Thymus (tissue), 11 donors: Measurements from ENCODE around the gene SPNS3. TPM values are rescaled to one million over a fixed set of nuclear protein-coding genes. Genes with fewer than 3 reads are reported as not detected.

ENCODE experiments used
- DNase-seq, 9 donors: peaks; one replicate each; pipeline ENCODE4 v3.0.0-alpha.2; 2013; ENCODE audit warnings: low spot score in 9 of 9, low read depth in 6 of 9, missing footprints in 1 of 9
- H3K27ac ChIP-seq, 2 donors: one replicate each; pipeline ENCODE4 v1.5.1; 2013; ENCODE audit warnings: control low read depth in 1 of 2, low read depth in 1 of 2, low read length in 1 of 2, mild to moderate bottlenecking in 1 of 2, moderate library complexity in 1 of 2
- H3K27me3 ChIP-seq, 2 donors: one replicate each; pipeline ENCODE4 v1.5.1; 2013; ENCODE audit warnings: low read length in 1 of 2; ENCODE audit not compliant: control insufficient read depth in 2 of 2, insufficient read depth in 1 of 2
- H3K36me3 ChIP-seq, 2 donors: one replicate each; pipeline ENCODE4 v1.5.1; 2013; ENCODE audit warnings: low read length in 1 of 2, mild to moderate bottlenecking in 1 of 2, moderate library complexity in 1 of 2; ENCODE audit not compliant: control insufficient read depth in 2 of 2, insufficient read depth in 2 of 2
- H3K4me1 ChIP-seq, 2 donors: one replicate each; pipeline ENCODE4 v1.5.1; 2013; ENCODE audit warnings: low read length in 2 of 2; ENCODE audit not compliant: control insufficient read depth in 2 of 2, insufficient read depth in 2 of 2
- H3K4me3 ChIP-seq, 2 donors: one replicate each; pipeline ENCODE4 v1.5.1; 2013; ENCODE audit warnings: low read length in 2 of 2, control low read depth in 1 of 2, mild to moderate bottlenecking in 1 of 2
- H3K9me3 ChIP-seq, 2 donors: one replicate each; pipeline ENCODE4 v1.5.1; 2013; ENCODE audit warnings: low read length in 1 of 2, mild to moderate bottlenecking in 1 of 2; ENCODE audit not compliant: control insufficient read depth in 2 of 2, insufficient read depth in 1 of 2
- WGBS: extraction: QIAGEN DNeasy Blood & Tissue Kit; methylation state at CpG from one replicate; pipeline ENCODE4 v1.1.7; 2013; 5-methylcytosine and 5-hydroxymethylcytosine counted together
- polyA plus RNA-seq: library from polyadenylated mRNA; stranded (reverse); fragments of 200-250 nt; gene quantifications from one replicate; pipeline ENCODE4 v1.2.3, GENCODE V29; 2013
- total RNA-seq: library from RNA; stranded (reverse); fragments of 120-200 nt; gene quantifications from one replicate; pipeline ENCODE4 v1.2.4, GENCODE V29; 2013
- donor health status: healthy.

SPNS3 gene
- total and polyA plus RNA-seq, 2 donors = 9.1 to 11.5 TPM

DNA sequence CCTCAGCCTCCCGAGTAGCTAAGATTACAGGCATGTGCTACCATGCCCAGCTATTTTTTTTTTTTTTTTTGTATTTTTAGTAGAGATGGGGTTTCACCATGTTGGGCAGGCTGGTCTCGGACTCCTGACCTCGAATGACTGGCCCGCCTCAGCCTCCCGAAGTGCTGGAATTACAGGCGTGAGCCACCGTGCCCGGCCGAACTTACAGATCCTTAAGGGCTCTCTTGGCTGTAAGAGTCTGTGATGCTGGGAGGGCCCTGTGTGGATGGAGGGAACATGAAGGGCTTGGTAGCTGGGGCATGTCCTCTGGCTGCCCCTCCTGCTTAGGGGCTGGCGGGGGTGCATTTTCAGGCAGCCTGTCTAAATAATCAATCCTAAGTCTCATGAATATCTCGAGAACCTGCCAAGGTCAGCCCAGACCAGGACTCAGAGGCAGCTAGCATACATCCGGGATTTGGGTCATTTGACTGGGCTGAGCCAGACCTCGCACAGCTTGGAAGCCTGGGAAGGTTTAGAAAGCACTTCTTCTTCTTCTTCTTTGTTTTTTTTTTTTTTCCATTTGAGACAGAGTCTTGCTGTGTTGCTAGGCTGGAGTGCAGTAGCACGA, 17.1 kb downstream of the SPNS3 start:
- Histone ChIP-seq H3K9me3 (no peaks in the 10 kb centered on the region), H3K36me3 (no peaks in the 10 kb centered on the region), H3K27ac (no peak overlapping the region), H3K27me3 (no peaks in the 10 kb centered on the region), H3K4me1 (no peaks in the 10 kb centered on the region), H3K4me3 (no peak overlapping the region)
- no peak for DNase-seq
- WGBS = 95% methylated on average over 14 of the region's 14 CpGs

DNA sequence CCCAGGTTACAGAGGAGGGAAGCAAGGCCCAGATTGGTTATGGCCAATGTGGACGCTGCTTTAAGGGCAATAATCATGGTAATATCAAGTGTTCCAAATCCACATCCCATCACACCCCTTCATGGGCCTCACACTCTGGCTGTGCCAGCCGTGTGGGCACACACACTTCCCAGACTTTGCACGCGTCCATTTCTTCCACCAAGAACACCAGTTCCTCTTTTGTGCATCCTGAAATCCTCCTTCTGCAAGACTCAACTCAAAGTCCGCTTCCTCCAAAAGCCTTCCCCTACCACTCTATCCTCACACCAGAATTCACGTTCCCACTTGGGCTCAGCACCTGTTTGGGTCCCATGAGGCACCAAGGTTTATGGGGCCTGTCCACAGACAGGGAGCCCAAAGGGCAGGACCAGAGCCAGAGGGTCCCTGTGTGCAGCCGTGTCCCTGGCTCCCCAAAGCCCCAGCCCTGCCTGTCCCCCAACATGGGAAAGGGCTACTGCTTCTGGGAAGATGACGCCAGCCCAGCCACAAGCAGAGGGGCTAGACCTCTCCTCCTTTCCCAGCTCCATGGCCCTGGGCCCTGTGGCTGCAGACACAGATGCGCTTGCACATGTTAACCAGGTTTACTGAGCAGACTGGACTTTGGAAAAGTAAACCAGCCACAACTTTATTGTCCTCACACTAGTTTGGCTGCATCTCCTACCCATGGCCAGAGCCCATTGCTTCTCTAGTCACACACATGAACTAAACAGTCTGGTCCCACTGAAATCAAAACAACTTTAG, 20.3 kb downstream of the SPNS3 start:
- Histone ChIP-seq H3K36me3 (no peaks in the 10 kb centered on the region), H3K9me3 (peaks cover 0 to 1% of the 10 kb centered on the region in 2 donors), H3K4me3 (no peak overlapping the region), H3K27ac (no peak overlapping the region), H3K27me3 (no peaks in the 10 kb centered on the region), H3K4me1 (no peaks in the 10 kb centered on the region)
- DNase-seq = no peak
- WGBS = 97% methylated on average over 9 of the region's 9 CpGs

DNA sequence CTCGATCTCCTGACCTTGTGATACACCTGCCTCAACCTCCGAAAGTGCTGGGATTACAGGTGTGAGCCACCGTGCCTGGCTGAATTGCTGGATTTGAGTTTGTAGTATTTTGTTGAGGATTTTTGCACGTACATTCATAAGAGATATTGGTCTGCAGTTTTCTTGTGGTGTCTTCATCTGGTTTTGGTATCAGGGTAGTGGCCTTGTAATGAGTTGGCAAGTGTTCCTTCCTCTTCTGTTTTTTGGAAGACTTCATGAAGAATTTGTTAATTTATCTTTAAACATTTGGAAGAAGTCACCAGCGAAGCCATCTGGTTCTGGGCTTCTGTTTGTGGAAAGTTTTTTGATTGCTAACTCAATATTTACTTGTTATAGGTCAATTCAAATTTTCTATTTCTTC, 26.9 kb downstream of the SPNS3 start:
- 90% methylated on average over 5 of the region's 5 CpGs for whole genome bisulfite sequencing
- H3K27me3 ChIP-seq = no peaks in the 10 kb centered on the region
- no peaks in the 10 kb centered on the region for H3K4me1 ChIP-seq
- no peak overlapping the region for H3K4me3 ChIP-seq
- DNase-seq = no peak
- no peak overlapping the region for H3K27ac ChIP-seq
- H3K36me3 ChIP-seq = no peaks in the 10 kb centered on the region
- peaks cover 3 to 8% of the 10 kb centered on the region in 2 donors for H3K9me3 ChIP-seq

DNA sequence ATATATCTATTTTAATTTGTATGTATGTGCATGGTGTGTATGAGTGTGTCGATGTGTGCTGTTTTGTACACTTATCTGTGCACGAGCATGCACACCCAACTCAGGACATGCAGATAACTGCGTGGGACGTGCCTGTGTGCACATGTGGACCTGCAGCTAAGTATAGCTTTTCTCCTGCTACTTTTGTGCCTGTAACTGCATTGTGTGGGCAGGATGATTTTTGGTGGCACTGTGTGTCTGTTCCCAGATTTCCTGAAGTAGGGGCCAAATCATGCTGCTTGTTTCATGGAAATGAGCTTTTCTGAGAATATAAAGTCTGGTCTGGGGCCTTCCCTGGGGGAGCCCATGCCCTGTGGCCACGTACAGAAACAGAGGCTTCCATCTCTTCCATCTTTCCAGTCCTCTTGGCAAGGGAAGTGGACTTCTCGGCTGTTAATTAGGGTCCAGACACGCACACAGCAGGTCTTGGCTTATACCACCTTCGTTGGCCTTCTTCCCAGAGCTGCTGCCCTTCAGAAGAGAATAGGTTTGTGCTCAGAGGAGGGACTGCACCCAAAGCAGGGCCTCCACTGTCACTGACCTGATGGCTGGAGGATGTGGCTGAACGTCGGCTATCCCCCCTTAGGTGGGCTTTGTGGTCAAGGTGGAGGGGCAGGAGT, 30.2 kb downstream of the SPNS3 start:
- no peak overlapping the region for H3K27ac ChIP-seq
- H3K4me3 ChIP-seq = no peak overlapping the region
- H3K36me3 ChIP-seq = no peaks in the 10 kb centered on the region
- no peaks in the 10 kb centered on the region for H3K27me3 ChIP-seq
- H3K9me3 ChIP-seq = peaks cover 3 to 7% of the 10 kb centered on the region in 2 donors
- WGBS = 87% methylated on average over 10 of the region's 10 CpGs
- DNase-seq = no peak
- H3K4me1 ChIP-seq = no peaks in the 10 kb centered on the region

DNA sequence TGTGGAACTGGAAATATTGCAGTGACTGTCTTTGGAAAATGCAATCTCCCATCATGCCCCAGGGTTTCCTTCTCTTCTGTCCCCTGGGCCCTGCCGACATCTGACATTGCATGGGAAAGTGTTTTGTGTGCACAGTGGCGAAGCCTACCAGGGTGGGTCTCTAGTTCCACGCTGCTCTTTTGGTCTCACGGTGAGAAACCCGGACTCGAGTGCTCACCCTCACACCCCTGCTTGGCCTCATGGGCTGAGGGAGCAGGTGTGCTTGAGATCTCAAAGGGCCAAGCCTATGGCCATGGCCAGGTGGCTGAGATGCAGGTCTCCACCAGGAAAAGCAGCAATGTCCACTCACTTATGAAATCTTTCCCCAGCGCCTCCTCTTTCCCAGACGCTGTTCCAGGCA, 32.0 kb downstream of the SPNS3 start:
- H3K36me3 ChIP-seq = no peaks in the 10 kb centered on the region
- no peaks in the 10 kb centered on the region for H3K4me1 ChIP-seq
- no peak overlapping the region for H3K27ac ChIP-seq
- no peaks in the 10 kb centered on the region for H3K9me3 ChIP-seq
- H3K27me3 ChIP-seq = no peaks in the 10 kb centered on the region
- no peak for DNase-seq
- H3K4me3 ChIP-seq = no peak overlapping the region
- WGBS = 91% methylated on average over 8 of the region's 8 CpGs

DNA sequence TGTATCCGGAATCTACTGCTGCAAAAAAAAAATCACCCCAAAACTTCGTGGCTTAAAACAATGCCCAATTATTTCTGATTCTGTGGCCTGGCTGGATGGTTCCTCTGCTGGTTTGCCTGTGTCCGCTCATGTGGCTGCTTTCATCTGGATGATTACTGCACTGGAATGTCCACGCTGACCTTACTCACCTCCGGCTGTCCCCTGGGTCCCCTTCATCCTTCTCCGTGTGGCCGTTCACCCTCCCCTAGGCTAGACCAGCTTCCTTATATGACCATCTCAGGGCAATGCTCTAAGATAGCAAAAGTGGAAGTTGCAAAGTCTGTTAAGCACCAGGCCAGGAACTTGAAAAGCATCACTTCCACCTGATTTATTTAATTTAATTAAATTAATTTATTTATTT, 33.5 kb downstream of the SPNS3 start:
- WGBS = 97% methylated on average over 7 of the region's 7 CpGs
- Histone ChIP-seq H3K4me3 (no peak overlapping the region), H3K27ac (no peak overlapping the region), H3K36me3 (no peaks in the 10 kb centered on the region), H3K27me3 (no peaks in the 10 kb centered on the region), H3K4me1 (no peaks in the 10 kb centered on the region), H3K9me3 (no peaks in the 10 kb centered on the region)
- no peak for DNase-seq

DNA sequence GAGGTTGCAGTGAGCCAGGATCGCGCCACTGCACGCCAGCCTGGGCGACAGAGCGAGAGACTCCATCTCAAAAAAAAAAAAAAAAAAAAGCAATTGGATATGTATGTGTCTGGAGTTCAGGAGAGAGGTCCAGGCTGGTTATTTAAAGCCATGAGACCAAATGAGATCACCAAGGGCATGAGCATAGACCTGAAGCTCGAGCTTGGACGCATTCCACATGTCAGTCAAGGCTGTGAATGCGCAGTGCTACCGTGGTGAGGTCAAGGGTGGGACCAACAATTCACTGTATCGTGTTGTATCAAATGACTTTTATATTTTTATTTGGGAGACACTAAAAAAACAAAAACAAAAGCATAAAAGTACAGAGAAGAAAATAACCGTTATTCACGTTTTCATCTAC, 35.8 kb downstream of the SPNS3 start:
- no peaks in the 10 kb centered on the region for H3K9me3 ChIP-seq
- no peaks in the 10 kb centered on the region for H3K27me3 ChIP-seq
- 92% methylated on average over 12 of the region's 12 CpGs for WGBS
- H3K4me3 ChIP-seq = no peak overlapping the region
- no peak overlapping the region for H3K27ac ChIP-seq
- H3K4me1 ChIP-seq = no peaks in the 10 kb centered on the region
- DNase-seq = no peak
- no peaks in the 10 kb centered on the region for H3K36me3 ChIP-seq

DNA sequence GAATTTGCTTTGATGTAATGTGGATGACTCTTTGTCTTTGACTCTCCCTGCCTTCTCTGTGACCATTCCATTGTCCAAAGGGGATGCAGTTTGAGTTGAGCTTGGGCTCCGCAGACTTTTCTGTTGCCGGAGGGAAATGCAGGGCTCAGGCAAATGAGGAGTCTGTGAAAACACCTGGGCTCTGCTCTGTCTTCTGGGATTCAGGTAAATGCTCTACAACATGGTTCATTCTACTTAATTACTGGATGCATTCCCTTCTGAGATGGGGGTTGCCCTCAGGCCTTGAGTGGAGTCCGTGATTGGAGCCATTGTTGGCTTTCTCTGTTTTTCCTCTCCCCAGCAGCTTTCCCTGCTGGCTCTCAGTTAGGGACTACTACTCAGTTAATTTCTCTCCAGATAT, 38.5 kb downstream of the SPNS3 start:
- Histone ChIP-seq H3K36me3 (no peaks in the 10 kb centered on the region), H3K4me1 (peaks cover 8 to 16% of the 10 kb centered on the region in 2 donors), H3K9me3 (no peaks in the 10 kb centered on the region), H3K4me3 (no peak overlapping the region), H3K27me3 (no peaks in the 10 kb centered on the region), H3K27ac (no peak overlapping the region)
- DNase-seq = no peak
- WGBS = 95% methylated on average over 3 of the region's 3 CpGs

DNA sequence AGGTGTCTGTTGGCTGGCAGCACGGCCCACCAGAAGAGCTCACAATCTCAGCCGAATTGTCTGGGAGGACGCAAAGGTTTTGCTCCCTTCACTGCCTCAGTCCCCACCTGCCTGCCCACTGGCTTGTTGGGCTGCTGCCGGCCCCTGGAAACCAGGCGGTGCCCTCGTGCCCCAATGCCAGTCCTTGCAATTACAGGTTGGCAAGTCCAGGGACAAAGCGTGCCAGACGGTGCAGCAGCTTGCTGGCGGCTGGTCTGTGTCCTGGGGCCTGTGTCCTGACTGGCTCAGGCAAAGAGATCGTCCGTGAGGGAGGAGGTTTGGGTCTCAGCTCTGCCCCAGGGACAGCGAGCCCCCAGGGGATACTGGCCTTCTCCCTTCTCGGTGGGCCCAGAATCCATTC, 40.4 kb downstream of the SPNS3 start:
- no peak for DNase-seq
- 96% methylated on average over 13 of the region's 13 CpGs for WGBS
- Histone ChIP-seq H3K36me3 (no peaks in the 10 kb centered on the region), H3K27ac (no peak overlapping the region), H3K27me3 (no peaks in the 10 kb centered on the region), H3K4me3 (no peak overlapping the region), H3K4me1 (peaks cover 8 to 20% of the 10 kb centered on the region in 2 donors), H3K9me3 (no peaks in the 10 kb centered on the region)
